Measurements from ENCODE around the gene CNPY1. TPM values are rescaled to one million over a fixed set of nuclear protein-coding genes. Genes with fewer than 3 reads are reported as not detected.
A peak's percentile ranks its signal among the peaks of the same experiment; 100 is the strongest.

CNPY1 gene
- total and polyA plus RNA-seq, 4 experiments from 2014 or later = not detected

DNA sequence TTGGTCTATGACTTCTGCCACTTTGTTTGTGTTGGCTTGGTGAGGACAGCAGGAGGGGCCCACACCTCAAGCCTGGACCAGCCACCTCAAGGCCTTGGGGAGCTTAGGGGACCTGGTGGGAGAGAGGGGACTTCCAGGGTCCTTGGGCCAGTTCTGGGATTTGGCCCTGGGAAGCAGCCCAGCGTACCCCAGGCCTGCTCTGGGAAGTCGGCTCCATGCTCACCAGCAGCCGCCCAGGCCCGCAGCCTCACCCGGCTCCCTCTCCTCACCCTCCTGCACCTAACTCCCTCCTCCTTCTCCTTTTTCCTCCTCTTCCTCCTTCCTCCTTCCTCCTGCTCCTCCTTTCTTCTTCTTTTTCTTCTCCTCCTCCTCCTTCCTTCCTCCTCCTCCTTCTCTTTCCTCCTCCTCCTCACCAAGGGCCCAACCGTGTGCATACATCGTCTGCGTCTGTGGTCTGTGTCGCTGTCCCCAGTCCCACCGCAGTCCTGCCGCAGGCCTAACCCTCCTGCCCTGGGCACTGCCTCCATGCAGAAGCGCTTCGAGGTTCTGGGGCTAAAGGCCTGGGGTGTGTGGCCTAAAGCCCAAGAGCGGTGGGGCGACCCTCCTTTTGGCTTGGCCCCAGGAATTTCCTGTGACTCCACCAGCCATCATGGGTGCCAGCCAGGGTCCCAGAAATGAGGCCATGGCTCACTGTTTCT, 83.1 kb downstream of the CNPY1 start:
- DNase-seq = no peak
- Mint-ChIP-seq H3K4me1 (peaks cover 2 to 22% (median 12%) of the 10 kb centered on the region in 4 donors), H3K4me3 (no peak overlapping the region), H3K27me3 (peaks cover 45 to 49% of the 10 kb centered on the region in 2 donors), H3K36me3 (no peaks in the 10 kb centered on the region), H3K27ac (no peak overlapping the region), H3K9me3 (peaks cover 0 to 2% (median 0%) of the 10 kb centered on the region in 8 donors)
- H3K4me3 ChIP-seq (ENCODE audit: low read length in 2 of 2) = no peak overlapping the region
- no peak overlapping the region for H3K27ac ChIP-seq (ENCODE audit: low read depth, low read length)
- H3K4me1 ChIP-seq (ENCODE audit: insufficient read depth, low read length) = peaks cover 6% of the 10 kb centered on the region
- no peaks in the 10 kb centered on the region for H3K36me3 ChIP-seq (ENCODE audit: insufficient read depth, low read length)
- peaks cover 37% of the 10 kb centered on the region for H3K27me3 ChIP-seq (ENCODE audit: insufficient read depth, low read length)
- intact Hi-C loops (cut with micrococcal nuclease) = no loop called here
- no peaks in the 10 kb centered on the region for H3K9me3 ChIP-seq (ENCODE audit: control insufficient read depth in 1 of 2, low read length in 2 of 2)
- CTCF ChIA-PET (ENCODE audit: partially characterized antibody) = interaction anchor here (0.8 kb wide), 1 partner anchor 9 kb away, joined by 3 read pairs; no protein-coding TSS in a partner anchor
- POLR2A ChIA-PET (ENCODE audit: partially characterized antibody) = no interaction called here

DNA sequence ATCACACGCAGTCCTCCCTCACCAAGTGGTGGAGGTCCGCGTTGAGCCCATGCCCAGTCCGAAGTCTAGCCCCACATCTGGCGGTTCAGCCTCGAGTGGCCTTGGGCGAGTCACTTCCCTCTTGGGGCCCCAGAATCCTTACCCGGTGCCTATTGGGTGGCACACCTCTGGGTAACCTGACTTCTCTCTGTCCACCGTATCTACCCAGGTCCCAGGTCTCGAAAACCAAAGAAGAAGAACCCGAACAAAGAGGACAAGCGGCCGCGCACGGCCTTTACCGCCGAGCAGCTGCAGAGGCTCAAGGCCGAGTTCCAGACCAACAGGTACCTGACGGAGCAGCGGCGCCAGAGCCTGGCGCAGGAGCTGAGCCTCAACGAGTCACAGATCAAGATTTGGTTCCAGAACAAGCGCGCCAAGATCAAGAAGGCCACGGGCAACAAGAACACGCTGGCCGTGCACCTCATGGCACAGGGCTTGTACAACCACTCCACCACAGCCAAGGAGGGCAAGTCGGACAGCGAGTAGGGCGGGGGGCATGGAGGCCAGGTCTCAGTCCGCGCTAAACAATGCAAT, 84.1 kb downstream of the CNPY1 start:
- no peak overlapping the region for H3K27ac ChIP-seq (ENCODE audit: low read depth, low read length)
- no peak overlapping the region for H3K27ac Mint-ChIP-seq
- no peaks in the 10 kb centered on the region for H3K36me3 ChIP-seq (ENCODE audit: insufficient read depth, low read length)
- no peaks in the 10 kb centered on the region for H3K9me3 Mint-ChIP-seq
- DNase-seq = no peak
- intact Hi-C loops (cut with micrococcal nuclease) = no loop called here
- peaks cover 2 to 22% (median 10%) of the 10 kb centered on the region in 4 donors for H3K4me1 Mint-ChIP-seq
- H3K4me1 ChIP-seq (ENCODE audit: insufficient read depth, low read length) = peaks cover 9% of the 10 kb centered on the region
- no peaks in the 10 kb centered on the region for H3K9me3 ChIP-seq (ENCODE audit: control insufficient read depth in 1 of 2, low read length in 2 of 2)
- peaks cover 43 to 46% of the 10 kb centered on the region in 2 donors for H3K27me3 Mint-ChIP-seq
- no peaks in the 10 kb centered on the region for H3K36me3 Mint-ChIP-seq
- CTCF ChIA-PET (ENCODE audit: partially characterized antibody) = interaction anchor here (0.8 kb wide), 1 partner anchor 10 kb away, joined by 3 read pairs; no protein-coding TSS in a partner anchor
- POLR2A ChIA-PET (ENCODE audit: partially characterized antibody) = no interaction called here
- peak overlapping the region in 1 of 8 donors; percentile 45 for H3K4me3 Mint-ChIP-seq
- H3K4me3 ChIP-seq (ENCODE audit: low read length in 2 of 2) = no peak overlapping the region
- H3K27me3 ChIP-seq (ENCODE audit: insufficient read depth, low read length) = peaks cover 37% of the 10 kb centered on the region

DNA sequence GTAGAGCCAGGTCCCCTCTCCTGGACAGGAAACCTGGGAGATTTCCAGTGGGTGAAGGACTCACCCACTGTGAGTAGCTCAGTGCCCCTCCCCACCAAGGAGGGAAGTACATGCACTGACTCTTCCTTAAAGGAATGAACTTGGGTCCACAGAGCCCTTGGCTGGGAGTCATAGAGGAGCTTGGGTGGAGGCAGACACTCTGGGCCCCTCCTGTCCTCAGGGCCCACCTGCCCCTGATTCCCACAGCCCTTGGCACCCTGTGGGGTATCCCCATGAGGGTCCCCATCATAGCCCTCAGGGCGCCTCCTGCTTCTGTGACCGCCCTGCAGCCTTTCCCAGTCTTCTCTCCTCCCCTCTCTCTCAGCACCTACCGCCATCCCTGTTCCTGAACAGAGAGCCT, 84.7 kb downstream of the CNPY1 start:
- H3K9me3 ChIP-seq (ENCODE audit: control insufficient read depth in 1 of 2, low read length in 2 of 2) = no peaks in the 10 kb centered on the region
- Mint-ChIP-seq H3K4me3 (peak overlapping the region in 1 of 8 donors; percentile 45), H3K36me3 (no peaks in the 10 kb centered on the region), H3K27me3 (peaks cover 45 to 51% of the 10 kb centered on the region in 2 donors), H3K9me3 (no peaks in the 10 kb centered on the region), H3K27ac (no peak overlapping the region), H3K4me1 (peaks cover 2 to 24% (median 13%) of the 10 kb centered on the region in 4 donors)
- H3K27ac ChIP-seq (ENCODE audit: low read depth, low read length) = no peak overlapping the region
- intact Hi-C loops (cut with micrococcal nuclease) = no loop called here
- POLR2A ChIA-PET (ENCODE audit: partially characterized antibody) = no interaction called here
- no peak for DNase-seq
- H3K4me1 ChIP-seq (ENCODE audit: insufficient read depth, low read length) = peaks cover 11% of the 10 kb centered on the region
- H3K27me3 ChIP-seq (ENCODE audit: insufficient read depth, low read length) = peaks cover 39% of the 10 kb centered on the region
- H3K4me3 ChIP-seq (ENCODE audit: low read length in 2 of 2) = no peak overlapping the region
- CTCF ChIA-PET (ENCODE audit: partially characterized antibody) = no interaction called here
- no peaks in the 10 kb centered on the region for H3K36me3 ChIP-seq (ENCODE audit: insufficient read depth, low read length)

GRCh38 chr7:155460926-155461613, 85.3 kb downstream of the CNPY1 start:
- H3K36me3 ChIP-seq (ENCODE audit: insufficient read depth, low read length) = no peaks in the 10 kb centered on the region
- H3K4me1 ChIP-seq (ENCODE audit: insufficient read depth, low read length) = peaks cover 13% of the 10 kb centered on the region
- no peak overlapping the region for H3K4me3 ChIP-seq (ENCODE audit: low read length in 2 of 2)
- H3K27ac ChIP-seq (ENCODE audit: low read depth, low read length) = no peak overlapping the region
- no peak for DNase-seq
- peaks cover 45 to 56% of the 10 kb centered on the region in 2 donors for H3K27me3 Mint-ChIP-seq
- CTCF ChIA-PET (ENCODE audit: partially characterized antibody) = no interaction called here
- no peaks in the 10 kb centered on the region for H3K36me3 Mint-ChIP-seq
- no peaks in the 10 kb centered on the region for H3K9me3 ChIP-seq (ENCODE audit: control insufficient read depth in 1 of 2, low read length in 2 of 2)
- no peak overlapping the region for H3K27ac Mint-ChIP-seq
- no peak overlapping the region for H3K4me3 Mint-ChIP-seq
- no peaks in the 10 kb centered on the region for H3K9me3 Mint-ChIP-seq
- POLR2A ChIA-PET (ENCODE audit: partially characterized antibody) = no interaction called here
- H3K27me3 ChIP-seq (ENCODE audit: insufficient read depth, low read length) = peaks cover 45% of the 10 kb centered on the region
- intact Hi-C loops (cut with micrococcal nuclease) = no loop called here
- H3K4me1 Mint-ChIP-seq = peaks cover 4 to 27% (median 16%) of the 10 kb centered on the region in 4 donors

GRCh38 chr7:155459700-155460461, 86.5 kb downstream of the CNPY1 start:
- no peaks in the 10 kb centered on the region for H3K36me3 ChIP-seq (ENCODE audit: insufficient read depth, low read length)
- H3K27ac ChIP-seq (ENCODE audit: low read depth, low read length) = no peak overlapping the region
- intact Hi-C loops (cut with micrococcal nuclease) = no loop called here
- no peak overlapping the region for H3K4me3 ChIP-seq (ENCODE audit: low read length in 2 of 2)
- Mint-ChIP-seq H3K27ac (no peak overlapping the region), H3K27me3 (peaks cover 45 to 58% of the 10 kb centered on the region in 2 donors), H3K9me3 (no peaks in the 10 kb centered on the region), H3K4me1 (peaks cover 4 to 28% (median 14%) of the 10 kb centered on the region in 4 donors), H3K4me3 (peak overlapping the region in 7 of 8 donors; percentile 18 to 70 (median 41)), H3K36me3 (no peaks in the 10 kb centered on the region)
- DNase-seq = no peak
- CTCF ChIA-PET (ENCODE audit: partially characterized antibody) = no interaction called here
- peaks cover 50% of the 10 kb centered on the region for H3K27me3 ChIP-seq (ENCODE audit: insufficient read depth, low read length)
- H3K4me1 ChIP-seq (ENCODE audit: insufficient read depth, low read length) = peaks cover 13% of the 10 kb centered on the region
- POLR2A ChIA-PET (ENCODE audit: partially characterized antibody) = no interaction called here
- H3K9me3 ChIP-seq (ENCODE audit: control insufficient read depth in 1 of 2, low read length in 2 of 2) = no peaks in the 10 kb centered on the region

GRCh38 chr7:155458878-155459699, 87.3 kb downstream of the CNPY1 start:
- H3K36me3 ChIP-seq (ENCODE audit: insufficient read depth, low read length) = no peaks in the 10 kb centered on the region
- H3K4me1 ChIP-seq (ENCODE audit: insufficient read depth, low read length) = peaks cover 17% of the 10 kb centered on the region
- Mint-ChIP-seq H3K27ac (no peak overlapping the region), H3K36me3 (no peaks in the 10 kb centered on the region), H3K9me3 (no peaks in the 10 kb centered on the region), H3K4me3 (peak overlapping the region; percentile 18 to 70 (median 40)), H3K27me3 (peaks cover 52 to 53% of the 10 kb centered on the region in 2 donors), H3K4me1 (peaks cover 4 to 28% (median 15%) of the 10 kb centered on the region in 4 donors)
- intact Hi-C loops (cut with micrococcal nuclease) = no loop called here
- H3K27me3 ChIP-seq (ENCODE audit: insufficient read depth, low read length) = peaks cover 47% of the 10 kb centered on the region
- no peak overlapping the region for H3K4me3 ChIP-seq (ENCODE audit: low read length in 2 of 2)
- ChIA-PET CTCF (ENCODE audit: partially characterized antibody) (no interaction called here), POLR2A (ENCODE audit: partially characterized antibody) (no interaction called here)
- no peak overlapping the region for H3K27ac ChIP-seq (ENCODE audit: low read depth, low read length)
- H3K9me3 ChIP-seq (ENCODE audit: control insufficient read depth in 1 of 2, low read length in 2 of 2) = no peaks in the 10 kb centered on the region
- no peak for DNase-seq

Measured in CD4-positive, alpha-beta memory T cell (primary cell).